ENCODE data around the gene PABPN1. TPM values are rescaled to one million over a fixed set of nuclear protein-coding genes. Genes with fewer than 3 reads are reported as not detected.

The PABPN1 gene
- total and polyA plus RNA-seq, 10 donors: 52.1 to 152 (median 132) TPM

- TF ChIP-seq POLR2A (IDR thresholded peaks at IDR 0.05) (no peak), POLR2AphosphoS5 (IDR thresholded peaks at IDR 0.05) (no peak), CTCF (IDR thresholded peaks at IDR 0.05 in 8 of 11, conservative IDR thresholded peaks at IDR 0.05 in 3 of 11) (no peak)
- Histone ChIP-seq H3K27ac (no peak overlapping the region), H3K27me3 (replicated peaks in 1 of 7) (no peaks in the 10 kb centered on the region), H3K36me3 (peaks cover 0 to 34% (median 12%) of the 10 kb centered on the region in 6 donors), H3K4me3 (no peak overlapping the region), H3K9me3 (no peaks in the 10 kb centered on the region), H3K4me1 (peaks cover 13 to 47% (median 35%) of the 10 kb centered on the region in 6 donors)
- WGBS, 5 donors: 86 to 95% (median 92%) methylated on average over 7 of the region's 7 CpGs
- no peak for DNase-seq
- intact Hi-C loops (cut with DNase I; ENCODE audit: low total_unique reads): loop anchor here (10.0 kb wide), 1 partner anchor 171 kb away; no protein-coding TSS in a partner anchor
Observed at GRCh38 chr14:23296012-23296777, 25.1 kb upstream of the PABPN1 start.

GRCh38 chr14:23297096-23297495 lies 24.2 kb upstream of the PABPN1 start:
- H3K4me3 ChIP-seq: no peak overlapping the region
- peaks cover 0 to 34% (median 12%) of the 10 kb centered on the region in 6 donors for H3K36me3 ChIP-seq
- no peaks in the 10 kb centered on the region for H3K27me3 ChIP-seq (replicated peaks in 1 of 7)
- no peak for TF ChIP-seq POLR2A (IDR thresholded peaks at IDR 0.05)
- no peak for TF ChIP-seq CTCF (IDR thresholded peaks at IDR 0.05 in 8 of 11, conservative IDR thresholded peaks at IDR 0.05 in 3 of 11)
- no peak for TF ChIP-seq POLR2AphosphoS5 (IDR thresholded peaks at IDR 0.05)
- H3K27ac ChIP-seq: no peak overlapping the region
- peaks cover 13 to 50% (median 35%) of the 10 kb centered on the region in 6 donors for H3K4me1 ChIP-seq
- intact Hi-C loops (cut with DNase I; ENCODE audit: low total_unique reads): loop anchor here (10.0 kb wide), 1 partner anchor 172 kb away; no protein-coding TSS in a partner anchor
- DNase-seq: no peak
- WGBS, 5 donors: 93 to 98% (median 96%) methylated on average over 7 of the region's 7 CpGs
- no peaks in the 10 kb centered on the region for H3K9me3 ChIP-seq

- peaks cover 0 to 34% (median 12%) of the 10 kb centered on the region in 6 donors for H3K36me3 ChIP-seq
- 89 to 97% (median 96%) methylated on average over 7 of the region's 7 CpGs for WGBS, 5 donors
- no peak overlapping the region for H3K4me3 ChIP-seq
- intact Hi-C loops (cut with DNase I; ENCODE audit: low total_unique reads): loop anchor here (10.0 kb wide), 1 partner anchor 173 kb away; no protein-coding TSS in a partner anchor
- H3K9me3 ChIP-seq: no peaks in the 10 kb centered on the region
- H3K27ac ChIP-seq: no peak overlapping the region
- TF ChIP-seq POLR2AphosphoS5 (IDR thresholded peaks at IDR 0.05): no peak
- no peak for TF ChIP-seq CTCF (IDR thresholded peaks at IDR 0.05 in 8 of 11, conservative IDR thresholded peaks at IDR 0.05 in 3 of 11)
- TF ChIP-seq POLR2A (IDR thresholded peaks at IDR 0.05): no peak
- DNase-seq: no peak
- no peaks in the 10 kb centered on the region for H3K27me3 ChIP-seq (replicated peaks in 1 of 7)
- H3K4me1 ChIP-seq: peaks cover 14 to 55% (median 38%) of the 10 kb centered on the region in 6 donors
Observed at GRCh38 chr14:23297611-23298277, 23.5 kb upstream of the PABPN1 start.
